ENCODE results near the gene NEURL1.
A peak's percentile ranks its signal among the peaks of the same experiment; 100 is the strongest.

NEURL1 gene

GRCh38 chr10:103612462-103613365 is 119.2 kb downstream of the NEURL1 start:
- DNase-seq = no peak

GRCh38 chr10:103613616-103614015 is 120.1 kb downstream of the NEURL1 start:
- DNase-seq = no peak

DNA sequence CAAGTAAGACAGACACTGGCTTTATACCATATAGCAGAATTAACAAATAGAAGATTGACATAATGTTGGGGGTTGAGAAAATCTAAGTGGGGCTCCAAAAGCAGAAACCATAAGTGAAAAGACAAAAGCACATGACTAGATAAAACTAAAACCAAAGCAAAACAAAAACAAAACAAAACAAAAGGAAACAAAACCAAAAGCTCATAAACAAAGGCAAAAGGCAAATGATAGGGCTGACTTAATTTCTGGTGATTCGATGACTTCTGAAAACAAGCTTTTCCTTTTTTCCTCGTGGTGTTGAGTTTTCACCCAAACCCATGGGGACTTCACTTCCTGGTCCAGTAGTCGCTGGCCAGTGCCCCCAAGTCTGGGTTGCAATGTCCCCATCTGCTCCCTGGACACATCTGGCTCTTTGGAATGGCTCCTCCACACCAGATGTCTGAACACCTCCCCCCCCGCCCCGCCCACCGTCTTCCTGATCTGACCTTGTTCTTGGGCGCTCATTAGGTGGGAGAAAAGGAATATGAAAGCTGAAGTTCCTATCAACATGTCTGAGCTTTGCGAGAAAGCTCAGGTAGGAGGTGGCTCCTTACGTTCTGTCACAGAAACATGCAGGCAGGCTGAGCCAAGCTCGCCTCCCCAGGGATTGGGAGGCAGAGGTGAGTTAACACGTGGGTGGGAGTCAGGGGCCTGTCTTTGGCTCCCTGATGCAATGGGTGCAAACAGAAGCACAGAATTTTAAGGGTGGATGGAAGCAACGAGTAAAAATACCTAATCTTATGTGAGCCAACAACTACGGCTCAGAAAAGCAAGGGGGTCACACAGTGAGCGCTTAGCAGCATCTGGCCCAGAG is 121.0 kb downstream of the NEURL1 start:
- DNase-seq = no peak

DNA sequence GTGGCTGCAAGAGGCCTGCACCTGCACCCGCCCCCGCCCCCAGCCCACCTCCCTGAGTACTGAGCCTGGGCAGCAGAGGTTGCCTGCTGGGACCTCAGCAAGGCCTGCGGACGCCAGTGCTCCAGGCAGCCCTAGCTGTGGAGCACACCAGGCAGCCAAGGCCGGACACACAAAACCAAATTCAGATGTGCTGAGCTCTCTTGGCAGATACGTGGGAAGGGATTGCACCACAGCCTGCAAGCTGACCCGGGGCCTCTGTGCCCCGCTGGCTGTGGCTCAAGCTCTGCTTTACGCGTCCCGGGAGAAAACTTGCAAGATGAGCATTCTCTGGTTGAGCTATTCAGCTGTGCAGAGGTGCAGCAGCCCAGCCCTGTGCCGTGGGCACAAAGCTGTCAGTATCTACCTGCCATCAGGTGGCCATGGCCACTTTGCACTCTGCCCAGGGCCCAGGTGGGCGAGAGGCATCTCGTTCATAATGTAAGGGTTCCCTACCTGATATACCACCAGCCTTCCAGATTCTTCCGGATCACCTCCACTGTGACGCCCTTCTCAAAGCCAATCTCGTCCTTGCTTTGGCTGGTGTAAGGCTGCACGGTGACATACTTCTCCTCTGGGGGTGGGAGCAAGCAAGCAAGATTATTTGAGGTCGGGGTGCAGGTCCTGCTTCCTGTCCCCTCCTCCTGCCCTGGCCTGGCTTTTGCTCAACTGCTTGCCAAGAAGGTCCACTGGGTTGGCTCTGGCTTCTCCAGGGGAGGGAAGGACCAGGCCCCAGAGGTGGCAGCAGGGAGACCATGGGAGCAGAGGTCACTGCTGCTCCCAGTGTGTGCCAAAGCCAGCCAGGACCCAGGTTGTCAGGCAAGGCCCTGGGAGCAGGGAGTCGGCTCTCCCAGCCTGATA is 123.4 kb downstream of the NEURL1 start:
- DNase-seq = peak; percentile 46

- peak; percentile 50 for DNase-seq
These were observed 124.3 kb downstream of the NEURL1 start for GRCh38 chr10:103617602-103618385.

GRCh38 chr10:103618575-103619423 is 125.3 kb downstream of the NEURL1 start:
- peak; percentile 98 for DNase-seq

DNA sequence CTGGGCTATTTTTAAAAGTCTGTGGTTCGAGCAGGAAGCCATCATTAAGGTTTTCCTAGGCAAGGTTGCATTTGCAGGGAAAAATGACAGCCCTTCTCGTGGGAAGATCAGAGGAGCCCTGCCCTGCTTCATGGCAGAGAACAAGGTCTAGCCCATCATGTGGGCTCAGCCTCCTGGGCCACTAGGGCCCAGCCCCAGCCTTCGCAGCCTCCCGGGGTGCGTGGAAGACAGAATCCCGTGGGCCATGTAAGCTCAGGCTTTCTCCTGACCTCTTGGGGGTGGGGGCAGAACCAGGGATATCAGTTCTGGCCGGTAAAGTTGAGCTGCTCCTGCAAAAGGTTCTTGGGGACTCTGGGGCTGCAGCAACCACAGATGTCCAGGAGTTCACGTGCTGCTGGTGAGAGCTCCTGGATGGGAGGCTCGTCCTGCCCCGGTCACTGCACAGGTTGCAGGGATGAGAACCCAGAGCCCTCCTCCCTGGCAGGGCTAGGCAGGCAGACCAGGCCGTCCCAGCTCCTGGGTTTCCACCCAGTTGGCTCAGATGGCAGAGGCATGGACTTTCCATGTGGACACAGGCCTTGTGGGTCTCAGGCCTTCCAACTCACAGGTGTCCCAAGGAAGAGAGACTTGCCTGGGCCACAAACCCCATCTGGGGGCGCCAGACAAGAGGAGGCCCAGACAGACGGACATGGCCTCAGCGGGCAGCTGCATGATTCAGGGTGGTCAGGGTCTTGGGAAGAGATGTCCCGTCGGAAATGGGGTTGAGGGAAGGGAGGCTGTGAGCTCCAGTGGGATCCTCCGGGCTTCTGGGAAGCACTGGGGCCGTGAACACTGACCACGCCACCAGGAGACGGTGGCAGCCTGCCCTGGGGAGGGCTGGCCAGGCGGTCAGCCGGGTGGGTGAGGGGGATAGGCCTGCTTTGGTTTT is 126.2 kb downstream of the NEURL1 start:
- DNase-seq = peak; percentile 32

DNA sequence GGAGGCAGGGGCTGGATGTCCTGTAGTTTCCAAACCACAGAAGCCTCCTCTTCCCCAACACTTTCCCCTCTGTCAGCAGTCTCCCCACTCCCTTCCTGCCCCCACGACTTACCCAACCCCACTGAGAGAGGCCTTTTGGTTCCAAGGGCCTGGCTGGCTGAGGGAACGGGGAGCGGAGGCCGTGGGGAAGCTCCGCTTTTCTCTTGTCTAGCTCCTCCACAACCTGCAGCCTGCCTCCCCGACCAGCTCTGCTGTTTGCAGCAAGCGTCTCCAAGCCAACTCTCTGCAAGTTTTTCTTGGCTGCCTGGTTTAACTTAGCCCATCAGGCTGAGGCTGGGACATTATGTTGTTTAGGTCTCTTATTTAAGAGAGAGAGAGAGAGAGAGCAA is 126.8 kb downstream of the NEURL1 start:
- peak; percentile 27 for DNase-seq

DNA sequence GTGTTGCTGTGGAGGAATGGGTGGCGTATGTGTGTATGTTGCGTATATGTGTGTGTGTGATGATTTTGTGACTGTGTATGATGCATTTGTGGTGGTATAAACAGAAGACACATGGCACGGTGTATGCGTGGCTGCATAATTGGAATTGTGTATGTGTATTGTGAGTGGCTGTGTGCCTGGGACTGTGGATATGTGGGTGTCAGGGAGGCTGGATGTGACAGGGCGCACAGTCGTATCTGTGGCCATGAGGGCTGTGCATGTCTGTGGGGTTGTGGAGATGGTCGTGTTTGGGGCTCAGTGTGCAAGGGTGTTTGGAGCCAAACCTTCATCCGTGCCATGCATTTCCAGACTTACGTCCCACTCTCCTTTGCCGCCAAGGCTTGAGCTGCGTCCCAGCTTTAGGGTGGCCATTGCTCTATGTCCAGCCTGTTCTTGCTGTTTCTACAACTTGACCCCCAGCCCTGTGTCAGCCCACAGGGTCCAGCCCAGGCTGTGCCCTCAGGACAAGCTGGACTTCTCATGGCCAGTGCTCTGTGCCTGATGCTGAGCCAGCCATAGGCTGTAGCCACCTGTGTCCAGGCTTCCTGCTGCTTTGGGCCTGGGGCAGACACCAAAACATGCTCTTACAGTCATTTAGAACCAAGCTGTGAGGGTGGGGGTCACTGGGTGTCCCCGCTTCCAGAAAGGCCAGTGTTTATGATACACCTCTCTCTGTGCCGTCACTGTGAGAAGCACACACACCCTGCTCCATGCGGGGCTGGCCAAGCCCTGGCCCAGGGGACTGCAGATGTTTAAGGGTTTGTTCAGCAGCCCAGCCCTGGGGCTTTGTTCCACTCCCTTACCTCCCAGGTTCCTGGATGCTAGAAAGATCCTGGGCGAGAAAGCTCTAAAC is 127.6 kb downstream of the NEURL1 start:
- peak; percentile 28 for DNase-seq

DNA sequence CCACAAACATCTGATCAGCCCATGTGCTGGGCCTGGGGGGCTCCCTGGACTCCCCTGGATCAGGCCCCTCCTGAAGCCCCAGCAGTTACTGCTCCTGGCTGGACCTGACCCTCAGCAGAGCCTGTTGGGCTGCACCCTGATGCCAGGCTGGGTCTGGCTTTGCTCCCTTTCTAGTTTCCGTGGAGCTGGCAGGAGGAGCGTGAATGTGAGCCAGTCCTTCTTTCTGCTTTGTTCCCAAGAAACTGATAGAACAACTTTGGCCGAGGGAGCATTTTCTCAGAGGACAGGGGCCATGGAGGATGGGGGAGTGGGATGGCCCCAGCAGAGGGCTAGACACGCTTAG is 128.2 kb downstream of the NEURL1 start:
- DNase-seq = no peak

GRCh38 chr10:103622286-103622685 is 128.8 kb downstream of the NEURL1 start:
- DNase-seq = no peak

DNA sequence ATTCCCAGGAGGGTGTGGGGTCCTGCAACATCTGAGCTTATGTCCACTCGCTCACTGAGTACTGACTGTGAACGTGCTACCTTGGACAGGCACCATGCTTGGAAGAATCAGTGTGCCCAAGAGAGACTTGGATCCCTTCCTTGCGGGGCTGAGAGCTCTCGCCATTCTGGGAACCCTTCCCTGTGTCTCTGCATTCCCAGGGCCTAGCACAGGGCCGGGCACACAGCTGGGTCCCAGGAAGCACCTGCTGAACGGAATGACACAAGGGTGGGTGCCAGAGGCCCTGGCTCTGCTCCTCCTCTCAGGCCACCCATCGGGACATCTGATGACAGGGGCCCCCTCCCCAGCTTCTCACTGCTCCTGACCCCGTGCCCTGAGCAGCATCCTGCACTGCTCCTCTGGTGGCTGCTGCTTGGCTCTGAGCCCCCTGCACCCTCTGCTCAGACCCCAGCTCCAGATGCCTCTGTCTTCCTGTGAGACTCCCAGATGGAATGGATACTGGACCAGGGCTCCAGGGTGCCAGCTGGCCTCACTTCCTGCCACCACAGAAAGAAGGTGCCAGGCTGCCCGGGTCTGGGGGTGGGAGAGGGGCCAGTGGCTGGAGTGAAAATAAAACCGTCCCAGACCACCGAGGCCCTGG is 129.6 kb downstream of the NEURL1 start:
- DNase-seq = no peak

DNA sequence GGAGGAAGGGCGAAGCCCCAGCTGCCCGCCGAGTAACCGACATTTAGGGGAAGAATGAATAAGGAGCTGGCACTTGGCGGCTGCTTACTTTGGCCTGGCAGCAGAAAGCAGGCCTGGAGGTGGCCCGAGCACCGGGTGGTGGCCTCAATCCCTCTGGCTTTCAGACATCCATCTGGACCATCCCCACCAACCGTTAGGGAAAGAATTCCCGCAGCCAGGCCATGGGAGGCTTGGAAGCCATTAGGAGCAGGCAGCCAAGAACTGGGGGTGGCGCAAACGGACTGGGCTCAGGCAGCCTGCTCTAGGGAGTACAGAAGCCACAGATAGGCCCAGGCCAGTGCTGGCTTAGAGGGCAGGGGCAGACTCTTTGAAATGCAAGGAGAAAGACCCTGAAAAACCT is 132.7 kb downstream of the NEURL1 start:
- DNase-seq = no peak

DNA sequence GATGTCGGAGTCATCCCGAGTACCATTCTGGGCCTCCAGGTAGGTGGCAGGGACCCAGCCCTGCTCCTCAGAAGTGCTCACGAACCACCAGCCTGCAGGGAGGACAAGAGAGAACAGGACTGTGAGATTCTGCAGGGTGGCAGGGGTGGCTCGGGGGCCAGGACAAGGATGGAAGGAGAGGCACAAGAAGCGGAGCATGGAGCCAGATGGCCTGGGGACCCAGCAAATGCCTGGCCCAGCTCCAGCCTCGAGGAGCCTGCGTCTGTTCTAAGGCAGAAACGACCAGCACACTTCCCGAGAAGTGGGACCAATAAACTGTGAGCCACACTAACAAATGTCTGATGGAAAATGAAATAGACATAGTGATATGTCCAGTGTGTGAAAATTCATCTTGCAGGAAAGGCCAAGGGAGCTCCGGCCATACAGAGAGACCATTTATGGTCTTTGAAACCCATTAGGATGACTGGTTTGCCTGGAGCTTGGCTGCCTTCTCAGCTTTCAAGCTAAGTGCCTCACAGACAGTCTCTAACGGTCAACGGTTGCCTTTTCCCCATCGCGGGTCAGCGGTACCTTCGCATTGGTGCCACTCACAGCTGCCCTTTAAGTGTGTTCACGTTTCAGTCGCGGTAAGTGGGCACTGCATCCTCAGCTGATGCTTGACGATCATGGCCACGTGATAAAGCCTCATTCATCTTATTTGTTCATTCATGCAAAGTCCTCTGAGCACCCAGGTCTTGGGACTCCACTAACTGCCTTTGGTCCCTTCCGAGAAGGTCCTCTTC is 133.8 kb downstream of the NEURL1 start:
- peak; percentile 15 for DNase-seq

DNA sequence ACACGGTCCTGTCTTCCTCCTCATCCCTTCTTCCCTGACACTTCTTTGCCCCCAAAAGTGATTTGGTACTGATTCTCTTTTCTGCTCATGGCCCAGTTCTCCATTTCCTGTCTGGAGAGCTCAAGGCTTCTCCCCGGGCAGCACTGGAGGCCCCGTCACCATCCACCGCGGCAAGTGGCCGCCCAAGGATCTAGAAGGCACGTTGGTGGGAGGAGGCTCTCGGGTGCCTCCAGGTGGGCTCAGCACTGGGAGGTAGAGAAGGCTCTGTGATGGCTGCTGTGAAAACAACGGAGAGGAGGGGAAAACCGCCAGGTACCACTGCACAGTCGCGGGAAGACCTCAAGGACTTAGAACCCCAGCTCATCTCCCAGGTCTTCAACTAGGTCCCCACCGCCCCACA is 134.4 kb downstream of the NEURL1 start:
- DNase-seq = no peak

DNA sequence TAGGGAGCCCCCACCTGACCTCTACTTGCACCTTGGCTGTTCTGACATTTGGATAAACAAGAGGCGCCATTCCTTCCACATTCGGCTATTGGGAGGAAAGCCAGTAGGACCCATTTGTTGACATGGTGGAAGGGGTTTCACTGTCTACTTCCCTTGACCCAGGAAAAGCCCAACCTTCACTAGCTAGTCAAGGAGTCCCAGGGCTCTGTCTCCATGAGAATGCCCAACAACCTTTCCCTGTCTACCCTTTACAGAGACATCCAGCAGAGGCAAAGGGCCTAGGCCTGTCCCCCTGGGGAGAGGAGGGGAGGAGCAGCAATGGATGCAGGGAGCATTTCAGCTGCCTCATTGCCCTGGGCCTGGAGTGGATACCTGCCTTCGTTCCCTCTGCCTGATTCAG is 136.1 kb downstream of the NEURL1 start:
- no peak for DNase-seq

DNA sequence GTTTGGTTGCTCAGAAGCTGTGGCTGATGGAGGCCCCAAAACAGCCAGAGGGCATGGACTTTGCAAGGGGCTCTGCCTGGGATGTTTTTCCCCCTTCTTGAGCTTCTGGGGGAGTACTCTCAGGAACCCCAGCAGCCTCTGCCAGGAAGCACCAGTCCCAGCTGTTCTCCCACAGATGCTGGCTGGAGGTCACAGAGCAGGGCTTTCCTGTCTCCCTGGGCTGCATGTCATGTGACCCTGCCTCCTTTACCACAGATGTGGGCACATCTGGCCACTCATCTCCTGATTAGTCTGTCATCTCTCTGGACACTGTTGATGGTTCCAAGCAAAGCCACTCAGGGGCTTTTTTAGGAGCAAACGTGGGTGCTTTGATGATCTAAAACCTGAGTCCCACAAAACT is 136.7 kb downstream of the NEURL1 start:
- no peak for DNase-seq

GRCh38 chr10:103632247-103632642 is 138.7 kb downstream of the NEURL1 start:
- no peak for DNase-seq
